ENCODE results near the gene MFAP1.

Gene MFAP1

GRCh38 chr15:43775411-43775965, 49.0 kb downstream of the MFAP1 start:
- DNase-seq: no peak

- DNase-seq: no peak
Observed at GRCh38 chr15:43774062-43774461, 50.4 kb downstream of the MFAP1 start.

GRCh38 chr15:43772624-43773023, 51.9 kb downstream of the MFAP1 start:
- DNase-seq: no peak

- no peak for DNase-seq
Observed at GRCh38 chr15:43771816-43772215, 52.7 kb downstream of the MFAP1 start.

- DNase-seq: peak; percentile 16
Observed at GRCh38 chr15:43769584-43770228, 54.8 kb downstream of the MFAP1 start.

GRCh38 chr15:43763819-43764446, 60.6 kb downstream of the MFAP1 start:
- DNase-seq: no peak

- DNase-seq: no peak
Observed at GRCh38 chr15:43762824-43763223, 61.7 kb downstream of the MFAP1 start.

All from GDM1 (cell line).